GM19452 (cell line): ENCODE results near the gene VGLL4.
"Not testable (repeated sequence)": the region's sequence is repeated elsewhere in the genome, so short reads cannot be mapped to it uniquely, and the experiment has no call there.

Experiments
- ATAC-seq: cut with Tn5 transposase; IDR thresholded peaks from one replicate; pipeline ENCODE4 v1.9.1; 2021; ENCODE audit not compliant: unreplicated experiment

The VGLL4 gene, protein sequence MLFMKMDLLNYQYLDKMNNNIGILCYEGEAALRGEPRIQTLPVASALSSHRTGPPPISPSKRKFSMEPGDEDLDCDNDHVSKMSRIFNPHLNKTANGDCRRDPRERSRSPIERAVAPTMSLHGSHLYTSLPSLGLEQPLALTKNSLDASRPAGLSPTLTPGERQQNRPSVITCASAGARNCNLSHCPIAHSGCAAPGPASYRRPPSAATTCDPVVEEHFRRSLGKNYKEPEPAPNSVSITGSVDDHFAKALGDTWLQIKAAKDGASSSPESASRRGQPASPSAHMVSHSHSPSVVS

DNA sequence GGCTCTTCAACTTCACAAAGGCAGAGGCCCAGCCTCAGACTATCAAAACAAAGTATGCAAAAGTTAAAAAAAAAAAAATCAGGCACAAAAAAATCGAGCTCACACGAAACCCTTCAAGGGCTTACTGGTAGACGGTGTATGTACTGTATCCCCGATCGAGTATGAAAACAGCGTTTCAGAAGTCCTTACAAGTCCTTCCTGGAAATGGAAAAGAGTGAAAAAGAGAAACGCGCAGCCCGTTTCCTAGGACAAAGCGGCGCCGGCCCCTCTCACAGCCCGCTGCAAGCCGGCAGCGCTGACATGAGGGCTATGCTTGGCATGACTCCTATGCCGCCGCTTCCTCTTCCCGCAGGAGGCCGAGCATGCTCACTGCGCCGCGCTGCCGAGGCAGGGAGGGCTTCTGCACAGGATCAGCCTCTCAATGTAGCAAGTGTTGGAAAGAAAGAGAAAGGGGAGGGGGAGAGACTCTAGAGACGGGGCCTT lies at the start of gene VGLL4:
TSS of gene VGLL4 (minus strand) at position 311 of the 483 bp plus-strand sequence. CDS start 397 bp downstream, outside the sequence.
- ATAC-seq = peak; percentile 46

DNA sequence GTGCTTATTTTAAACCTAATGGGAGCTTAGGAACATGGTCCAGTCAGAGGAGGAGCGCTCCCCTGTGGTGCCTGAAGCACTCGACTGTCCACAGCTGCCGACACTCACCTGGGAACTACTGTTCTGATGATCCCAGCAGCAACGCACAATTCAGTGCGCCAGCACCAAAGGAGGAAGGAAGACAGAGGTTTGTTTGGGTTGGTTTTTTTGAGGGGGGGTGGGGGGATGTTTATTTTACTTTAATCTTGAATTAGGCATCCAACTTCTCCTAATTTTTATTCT lies 48.8 kb upstream of the VGLL4 start:
- ATAC-seq = no peak

DNA sequence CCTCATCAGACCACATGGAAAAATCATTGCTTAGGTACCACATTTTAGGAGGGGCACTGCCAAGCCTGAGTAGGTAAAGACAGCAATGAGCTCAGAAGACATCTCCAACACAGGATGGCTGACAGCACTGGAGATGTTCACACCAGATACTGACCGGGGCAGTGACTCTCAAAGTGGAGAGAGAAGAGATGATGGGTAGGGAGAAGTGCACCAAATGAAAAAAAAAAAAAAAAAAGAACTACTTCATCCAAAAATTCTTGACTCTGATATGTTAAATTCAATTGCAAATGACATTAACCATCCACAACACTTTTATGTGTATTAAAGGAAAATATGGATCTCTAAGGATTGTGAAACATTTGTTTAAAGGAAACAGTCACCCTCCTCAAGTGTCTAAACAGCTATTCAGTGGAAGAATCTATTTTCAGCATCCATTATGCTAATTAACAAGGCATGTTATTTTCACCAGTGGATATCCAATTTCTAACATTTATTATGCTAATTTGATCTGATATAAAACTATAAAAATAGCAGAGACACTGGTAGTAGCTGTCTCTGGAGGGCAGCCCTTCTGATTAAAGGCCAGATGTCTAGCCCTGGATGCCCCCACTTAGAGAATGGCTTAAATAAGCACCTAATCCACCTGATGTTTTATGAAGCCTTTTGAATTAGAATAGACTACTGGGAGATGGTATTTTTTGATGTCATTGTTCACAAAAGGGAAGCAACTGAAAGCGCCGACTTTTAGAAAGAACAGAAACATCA lies 48.2 kb upstream of the VGLL4 start:
- no peak for ATAC-seq

DNA sequence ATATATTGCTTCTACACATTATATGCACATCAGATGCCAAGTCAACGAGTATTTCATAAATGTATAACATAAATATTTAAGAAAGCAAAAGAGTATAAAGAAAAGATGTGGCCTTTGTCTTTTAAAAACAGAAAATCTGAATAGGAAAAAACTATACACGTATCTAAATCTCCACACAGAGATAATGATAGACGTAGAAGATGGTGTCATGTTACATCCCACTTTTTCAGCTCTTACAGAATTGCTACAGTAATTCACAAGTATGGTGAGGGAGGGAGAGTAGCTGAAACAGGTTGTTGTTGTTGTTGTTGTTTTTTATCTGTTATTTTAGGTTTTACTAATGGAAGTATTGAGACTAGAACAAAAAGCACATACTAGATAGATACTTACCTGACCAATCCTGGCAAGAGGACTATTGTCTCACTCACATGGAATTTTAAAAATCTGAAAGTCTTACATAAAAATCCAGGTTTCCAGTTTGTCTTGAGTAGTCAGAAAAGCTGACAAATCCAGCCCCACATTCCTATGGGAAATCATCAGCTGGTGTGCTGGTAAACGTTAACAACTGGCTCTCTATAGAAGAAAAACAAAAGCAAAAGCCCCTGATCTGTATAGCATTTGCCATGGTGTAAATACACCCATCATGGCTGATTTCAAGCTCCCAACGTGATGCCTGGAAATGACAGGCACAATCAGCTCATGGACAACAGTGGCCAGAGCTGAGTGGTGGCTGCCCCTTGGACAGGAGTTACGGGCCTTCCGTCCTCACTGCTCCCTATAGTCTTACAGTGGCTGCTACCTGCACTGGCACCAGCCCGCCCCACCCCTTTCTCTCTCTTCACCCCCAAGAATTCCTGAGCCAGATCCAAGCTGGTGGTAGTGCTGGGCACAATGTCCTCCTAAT lies 47.4 kb upstream of the VGLL4 start:
- ATAC-seq = no peak

DNA sequence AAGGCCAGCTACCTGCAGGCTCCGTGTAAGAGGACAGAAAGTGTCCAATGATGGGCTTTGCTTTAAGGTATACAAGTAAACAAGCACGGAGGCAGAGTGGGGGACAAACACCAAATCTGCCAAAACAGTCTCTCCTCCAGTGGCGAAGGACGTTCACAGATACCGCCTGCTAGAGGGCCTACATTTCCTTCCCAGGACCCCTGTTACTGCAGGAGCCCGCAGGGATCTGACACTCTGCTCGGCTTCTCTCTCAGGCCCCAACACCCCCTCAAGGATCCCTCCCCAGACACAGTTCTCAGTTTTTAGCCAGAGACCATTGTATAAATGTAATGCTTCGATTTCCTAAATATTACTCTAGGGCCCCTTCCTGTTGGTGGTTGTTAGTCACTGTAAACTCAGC lies 46.0 kb upstream of the VGLL4 start:
- no peak for ATAC-seq

DNA sequence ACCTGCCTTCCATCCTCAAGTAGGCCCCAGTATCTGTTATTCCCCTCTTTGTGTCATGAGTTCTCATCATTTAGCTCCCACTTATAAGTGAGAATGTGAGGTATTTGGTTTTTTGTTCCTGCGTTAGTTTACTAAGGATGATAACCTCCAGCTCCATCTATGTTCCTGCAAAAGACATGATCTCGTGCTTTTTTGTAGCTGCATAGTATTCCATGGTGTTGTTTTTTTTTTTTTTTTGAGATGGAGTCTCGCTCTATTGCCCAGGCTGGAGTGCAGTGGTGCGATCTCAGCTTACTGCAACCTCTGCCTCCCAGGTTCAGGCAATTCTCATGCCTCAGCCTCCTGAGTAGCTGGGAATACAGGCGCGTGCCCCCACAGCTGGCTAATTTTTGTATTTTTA lies 41.3 kb upstream of the VGLL4 start:
- not testable (repeated sequence) for ATAC-seq

DNA sequence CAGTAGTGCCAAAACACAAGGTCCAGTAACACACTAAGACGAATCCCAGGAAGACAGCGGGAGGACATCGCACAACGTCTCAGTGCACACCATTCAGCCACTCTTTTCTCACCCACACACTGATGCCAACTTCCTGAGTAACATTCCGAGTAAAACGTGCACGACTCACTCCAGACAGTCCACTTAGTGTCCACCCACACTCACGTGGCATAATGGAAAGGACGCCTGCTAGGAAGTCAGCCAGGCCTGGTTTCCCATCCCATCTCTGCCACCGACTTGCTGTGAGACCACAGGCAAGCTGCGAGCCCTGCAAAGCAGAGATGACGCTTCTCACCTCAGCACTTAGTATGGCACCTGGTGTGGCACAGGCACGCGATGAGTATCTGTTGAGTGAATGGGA lies 36.8 kb upstream of the VGLL4 start:
- ATAC-seq = no peak

DNA sequence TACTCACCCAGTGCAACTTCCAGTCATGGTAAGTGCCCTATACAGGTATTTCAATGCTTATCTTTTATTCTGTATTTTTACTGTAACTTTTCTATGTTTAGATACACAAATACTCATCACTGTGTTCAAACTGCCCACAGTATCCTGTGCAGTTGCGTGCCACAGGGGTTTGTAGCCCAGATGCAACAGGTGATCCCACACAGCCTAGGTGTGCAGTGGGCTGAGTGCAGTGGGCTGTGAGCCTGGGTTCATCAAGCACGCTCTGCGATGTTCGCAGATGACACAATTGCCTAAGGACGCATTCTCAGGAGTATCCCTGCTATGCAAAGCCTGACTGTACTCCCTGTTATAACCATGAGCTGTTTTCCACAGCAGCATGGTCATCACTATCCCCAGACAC lies 36.2 kb upstream of the VGLL4 start:
- no peak for ATAC-seq

DNA sequence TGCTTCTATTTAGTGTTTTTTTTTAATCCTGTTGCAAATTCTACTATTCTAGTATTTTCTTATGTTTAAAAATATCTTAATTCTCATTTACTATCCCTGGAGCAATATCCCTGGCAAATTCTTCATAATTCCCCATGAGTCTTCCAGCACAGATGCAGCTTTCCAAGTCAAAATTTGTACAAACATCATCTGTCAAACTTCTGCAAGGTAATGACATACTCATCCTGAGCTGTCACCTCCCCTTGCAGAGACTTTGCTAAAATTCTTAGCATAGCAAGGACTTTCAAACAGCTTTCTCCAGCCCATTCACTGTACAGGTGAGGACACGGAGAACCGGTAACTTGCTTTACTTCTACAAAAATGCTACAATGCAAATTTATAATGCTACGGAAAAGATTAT lies 28.6 kb upstream of the VGLL4 start:
- no peak for ATAC-seq

DNA sequence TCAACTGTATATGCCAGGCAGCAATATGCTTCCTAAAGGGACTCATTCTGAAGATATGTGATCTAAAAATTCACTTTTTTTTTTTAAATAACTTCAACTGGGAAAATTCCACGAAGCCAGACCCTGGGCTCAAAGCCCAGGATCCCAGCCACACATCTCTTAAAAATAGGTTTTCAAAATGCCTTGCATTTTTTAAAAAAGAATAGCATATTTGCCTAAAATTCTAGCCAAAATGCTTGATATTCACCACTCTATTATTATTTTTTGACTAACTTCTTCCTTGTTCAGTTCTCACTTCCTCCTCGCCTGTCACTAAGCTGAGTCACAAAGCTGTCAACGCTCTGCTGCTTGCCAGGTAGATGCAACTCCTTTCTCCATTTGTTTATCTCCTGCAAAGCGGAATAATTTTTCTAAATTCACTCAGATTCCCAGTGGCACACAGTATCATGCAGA lies 28.0 kb upstream of the VGLL4 start:
- ATAC-seq = no peak

DNA sequence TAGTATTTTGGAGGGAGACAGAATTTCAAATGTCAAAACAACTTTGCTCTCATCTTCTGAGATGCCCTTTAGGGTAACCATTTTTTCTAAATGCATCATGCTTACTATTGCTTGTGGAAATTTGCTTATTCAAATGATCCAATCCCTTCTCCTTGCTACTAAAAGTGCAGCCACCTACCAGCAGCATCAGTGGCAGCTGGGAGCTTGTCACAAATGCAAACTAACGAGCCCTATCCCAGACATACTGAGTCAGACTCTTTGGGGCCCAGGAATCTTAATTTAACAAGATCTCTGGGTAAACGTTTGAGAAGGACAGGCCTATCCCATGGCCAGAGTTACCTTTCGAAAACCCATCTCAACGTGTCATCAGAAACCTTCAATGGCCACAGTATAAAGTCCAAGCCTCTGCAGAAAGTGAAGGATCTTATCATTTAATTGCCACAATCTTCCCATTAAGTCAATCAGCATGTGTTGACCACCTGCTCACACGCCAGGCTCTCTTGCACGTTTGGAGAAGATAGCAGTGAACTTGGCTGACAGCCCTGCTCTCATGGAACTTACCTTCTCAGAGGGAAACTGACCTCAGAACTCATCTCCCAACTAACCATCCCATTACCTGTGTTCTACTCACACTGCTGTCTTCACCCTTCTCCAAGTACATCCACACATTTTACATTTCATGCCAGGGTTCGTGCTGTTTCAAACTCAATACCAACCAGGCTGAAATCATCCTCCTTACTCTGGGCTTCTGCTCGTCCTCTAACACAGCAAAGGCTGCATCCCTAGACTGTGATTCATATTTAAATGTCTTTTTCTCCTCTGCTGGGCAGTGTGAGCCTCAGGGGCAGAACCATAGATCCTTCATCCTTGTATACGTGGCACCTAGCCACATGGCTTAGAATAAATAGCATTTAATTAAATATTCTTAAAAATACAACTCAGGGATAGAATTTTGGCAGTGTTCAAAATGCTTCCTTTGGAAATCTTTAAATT lies 24.8 kb upstream of the VGLL4 start:
- ATAC-seq = no peak

DNA sequence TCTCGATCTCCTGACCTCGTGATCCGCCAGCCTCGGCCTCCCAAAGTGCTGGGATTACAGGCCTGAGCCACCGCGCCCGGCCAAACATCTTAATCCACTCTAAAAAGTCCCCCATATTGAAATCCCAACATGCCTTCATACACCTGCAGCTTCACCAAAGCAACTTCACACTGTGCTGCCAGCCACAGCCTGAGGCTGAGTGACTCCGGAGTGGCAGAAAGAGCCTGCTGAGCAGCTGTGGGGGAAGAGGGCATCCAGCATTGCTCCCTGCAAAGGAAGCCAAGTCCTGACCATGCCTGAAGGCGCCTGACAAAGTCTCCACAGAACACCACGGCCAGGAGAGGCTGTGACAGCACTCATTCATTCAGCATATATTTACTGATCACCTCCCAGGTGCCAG lies 21.6 kb upstream of the VGLL4 start:
- ATAC-seq = no peak

DNA sequence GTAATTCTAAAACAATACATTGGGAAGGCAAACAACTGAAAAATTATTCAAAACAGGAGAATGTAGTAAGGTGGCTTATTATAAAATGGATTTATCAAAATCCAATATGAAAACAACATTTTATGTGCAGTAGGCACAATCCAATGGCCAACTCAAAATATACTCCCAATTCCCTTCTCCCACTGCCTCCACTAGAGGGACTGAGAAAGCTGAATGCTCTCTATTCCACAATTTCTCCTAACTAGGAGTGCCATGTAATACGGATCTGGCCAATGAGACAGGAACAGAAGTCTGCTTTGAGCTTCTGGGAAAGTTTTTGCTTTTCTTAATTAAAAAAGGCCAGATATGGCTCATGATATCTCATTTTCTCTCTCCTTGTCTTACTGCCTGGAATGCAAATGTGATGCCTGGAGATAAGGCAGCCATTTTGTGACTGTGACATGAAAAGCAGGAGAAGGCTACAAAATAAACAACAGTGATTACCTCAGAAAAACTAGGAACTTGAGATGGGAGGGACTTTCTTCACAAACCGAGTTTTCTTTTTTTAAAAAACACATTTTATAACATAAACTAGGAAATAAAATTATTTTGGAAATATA lies 18.8 kb upstream of the VGLL4 start:
- ATAC-seq = no peak

DNA sequence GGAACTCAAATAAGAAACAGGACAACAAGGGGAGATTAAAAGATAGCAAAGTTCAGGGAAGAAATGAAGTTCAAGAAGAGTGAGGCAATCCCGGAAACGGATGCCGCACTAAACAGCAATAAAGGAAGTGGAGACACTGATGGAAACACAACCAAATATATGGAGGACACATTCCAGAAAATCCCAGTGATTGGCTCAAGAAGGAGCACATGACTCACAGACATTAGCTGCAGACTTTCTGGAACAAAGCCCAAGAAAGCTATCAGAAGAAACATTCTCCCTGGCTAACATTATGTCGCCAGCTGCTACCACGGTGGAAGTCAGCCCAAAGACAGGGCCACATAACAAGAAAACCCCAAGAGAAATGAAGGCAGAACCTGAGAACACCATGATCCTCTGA lies 18.1 kb upstream of the VGLL4 start:
- no peak for ATAC-seq

DNA sequence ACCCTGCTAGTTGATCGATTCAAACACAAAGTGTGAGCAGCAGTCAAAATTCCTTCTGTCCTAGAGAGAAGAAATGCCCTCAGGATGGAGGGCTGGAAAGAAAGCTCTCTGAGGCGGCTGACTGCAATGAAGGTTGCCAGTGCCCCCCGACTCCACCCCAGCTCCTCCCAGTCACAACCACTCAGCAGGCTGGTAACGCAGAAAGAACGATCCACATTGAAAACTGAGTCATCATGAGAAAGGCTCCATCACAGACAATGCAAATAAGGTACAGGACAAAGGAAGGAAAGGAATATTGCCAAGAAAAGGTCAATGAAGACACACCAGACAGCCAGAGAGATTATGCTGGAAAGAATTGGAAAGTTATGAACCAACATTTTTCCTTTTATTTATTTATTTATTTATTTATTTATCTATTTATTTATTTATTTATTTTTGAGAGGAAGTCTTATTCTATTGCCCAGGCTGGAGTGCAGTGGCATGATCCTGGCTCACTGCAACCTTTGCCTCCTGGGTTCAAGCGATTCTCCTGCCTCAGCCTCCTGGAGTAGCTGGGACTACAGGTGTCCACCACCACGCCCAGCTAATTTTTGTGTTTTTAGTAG lies 17.4 kb upstream of the VGLL4 start:
- ATAC-seq = no peak

DNA sequence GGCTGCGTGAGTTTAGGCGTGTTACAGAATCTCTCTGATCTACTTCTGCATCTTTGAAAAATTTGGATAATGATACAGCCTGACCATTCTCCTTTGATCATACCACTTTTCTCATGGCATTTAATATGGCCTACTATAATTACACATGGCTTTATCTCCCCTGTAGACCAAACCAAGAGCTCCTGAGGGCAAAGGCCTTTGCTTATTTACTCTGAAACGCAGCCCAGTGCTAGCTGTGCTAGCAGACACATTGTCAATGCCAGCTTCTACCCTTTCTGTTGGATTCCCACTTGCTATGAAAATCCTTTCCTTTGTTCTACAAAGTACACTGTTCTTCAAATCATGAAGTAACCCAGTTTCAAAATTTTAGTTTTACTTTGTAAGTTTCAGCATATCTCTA lies 16.5 kb upstream of the VGLL4 start:
- ATAC-seq = no peak

DNA sequence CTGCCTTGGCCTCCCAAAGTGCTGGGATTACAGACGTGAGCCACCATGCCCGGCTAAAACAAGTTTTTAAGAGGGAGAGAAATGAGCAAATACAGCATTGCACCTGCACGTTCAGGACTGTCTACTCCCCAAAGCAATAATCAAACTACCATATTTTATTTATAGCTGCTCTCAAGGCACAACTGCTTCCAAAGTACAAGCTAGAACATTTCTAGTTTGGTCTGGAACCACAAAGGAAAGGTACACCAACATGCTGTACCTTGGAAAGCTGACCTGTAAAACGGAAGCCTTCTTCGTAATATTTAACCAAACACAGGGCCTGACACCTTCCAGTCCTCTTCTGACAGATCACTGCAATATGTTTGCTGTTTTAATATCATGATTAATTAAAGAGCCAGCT lies 14.5 kb upstream of the VGLL4 start:
- ATAC-seq = no peak

DNA sequence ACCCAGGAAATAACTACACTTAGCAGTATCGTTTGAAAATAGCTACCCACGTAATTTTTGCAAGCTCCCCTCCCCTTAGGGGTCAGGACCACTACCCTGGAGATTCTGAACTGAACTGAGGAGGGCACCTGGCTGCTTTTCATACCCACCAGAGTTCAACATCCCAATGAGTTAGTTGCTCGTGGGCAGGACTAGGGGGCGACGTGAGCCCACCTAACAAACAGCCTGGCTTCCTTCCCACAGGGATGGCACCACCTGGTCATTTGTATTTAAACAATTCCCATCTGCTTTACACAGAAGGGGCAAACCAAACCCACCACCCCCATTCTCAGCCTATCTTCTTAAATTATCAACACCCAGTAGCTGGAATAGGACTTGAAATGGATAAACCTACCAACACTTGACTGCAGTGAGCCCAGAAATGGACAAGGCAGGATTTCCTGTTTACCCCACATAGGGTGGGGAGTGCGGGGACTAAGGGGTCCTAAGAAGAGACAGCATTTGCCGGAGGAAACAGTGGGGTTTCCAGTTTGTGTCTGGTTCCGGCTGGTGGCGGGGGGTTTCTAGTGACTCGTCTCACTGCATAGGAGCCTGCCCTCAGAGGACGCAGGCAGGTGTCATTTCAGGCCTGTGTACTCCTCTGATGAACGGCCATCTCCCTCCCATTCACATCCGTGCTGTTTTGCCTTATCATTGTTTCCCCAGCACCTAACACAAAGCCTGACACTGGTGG lies 11.6 kb upstream of the VGLL4 start:
- no peak for ATAC-seq

DNA sequence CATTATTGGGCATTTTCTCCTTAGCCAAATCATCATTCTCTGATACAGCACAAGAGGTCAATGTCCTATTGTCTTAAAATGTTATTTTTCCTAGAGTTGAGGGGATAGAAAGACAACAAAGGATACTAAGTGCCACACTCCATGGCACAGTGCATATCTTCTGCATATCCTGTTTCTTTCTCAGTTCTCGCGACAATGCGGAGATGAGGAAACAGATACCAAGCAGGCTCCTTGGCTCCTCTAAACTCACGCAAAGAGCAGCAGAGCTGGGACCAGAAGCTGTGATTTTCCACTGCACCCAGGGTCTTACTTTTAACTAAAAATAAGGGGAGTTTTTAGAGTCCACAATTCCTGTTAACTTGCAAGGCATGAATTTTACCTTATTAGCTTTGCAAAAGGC lies 10.5 kb upstream of the VGLL4 start:
- ATAC-seq = no peak
